GM19035 (cell line): ENCODE data around the gene PGM2.
"Not testable (repeated sequence)": the region's sequence is repeated elsewhere in the genome, so short reads cannot be mapped to it uniquely, and the experiment has no call there.

Source experiments
- ATAC-seq: cut with Tn5 transposase; IDR thresholded peaks from one replicate; pipeline ENCODE4 v1.9.1; 2021; ENCODE audit not compliant: unreplicated experiment

The PGM2 gene

DNA sequence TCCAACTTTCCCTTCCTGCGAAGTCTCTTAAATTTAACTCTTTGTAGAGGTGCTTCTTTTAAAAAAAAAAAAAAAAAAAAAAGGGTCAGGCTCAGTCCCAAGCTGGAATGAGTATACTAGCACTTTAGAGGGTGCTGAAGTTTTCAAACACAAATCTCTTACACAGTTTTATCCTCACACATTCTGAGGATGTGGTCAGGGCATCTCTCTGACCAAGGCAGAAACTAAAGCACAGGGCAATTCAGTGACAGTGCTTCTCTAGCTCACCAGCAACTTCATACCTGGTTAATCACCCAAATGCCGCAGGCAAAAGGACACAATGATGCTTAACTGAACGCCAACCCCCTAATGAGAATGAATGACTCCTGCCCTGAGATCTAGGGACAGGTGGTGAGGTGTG lies 9.8 kb upstream of the PGM2 start:
- ATAC-seq: no peak

DNA sequence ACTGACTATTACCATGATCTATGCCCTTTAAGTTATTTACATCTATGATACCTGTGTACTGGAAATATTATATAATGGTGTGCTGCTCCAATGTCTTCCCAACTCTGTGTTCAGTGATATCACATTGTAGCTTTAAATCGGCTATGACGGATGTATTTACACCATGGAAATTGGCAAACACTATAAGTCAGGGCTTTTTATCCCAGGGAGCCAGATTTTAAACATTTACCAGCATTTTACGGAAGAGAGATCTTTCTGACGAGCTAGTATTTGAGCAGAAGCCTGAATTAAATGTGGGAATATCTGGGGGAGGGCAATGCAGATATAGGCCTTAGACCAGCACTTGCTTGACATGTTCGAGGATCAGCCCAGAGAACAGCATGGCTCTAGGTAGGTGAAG lies 7.7 kb upstream of the PGM2 start:
- ATAC-seq: no peak

- not testable (repeated sequence) for ATAC-seq
Measured at GRCh38 chr4:37820458-37820857, 6.0 kb upstream of the PGM2 start.

GRCh38 chr4:37821953-37822605 lies 4.4 kb upstream of the PGM2 start:
- no peak for ATAC-seq

GRCh38 chr4:37825501-37825900 lies 985 bp upstream of the PGM2 start:
- not testable (repeated sequence) for ATAC-seq

DNA sequence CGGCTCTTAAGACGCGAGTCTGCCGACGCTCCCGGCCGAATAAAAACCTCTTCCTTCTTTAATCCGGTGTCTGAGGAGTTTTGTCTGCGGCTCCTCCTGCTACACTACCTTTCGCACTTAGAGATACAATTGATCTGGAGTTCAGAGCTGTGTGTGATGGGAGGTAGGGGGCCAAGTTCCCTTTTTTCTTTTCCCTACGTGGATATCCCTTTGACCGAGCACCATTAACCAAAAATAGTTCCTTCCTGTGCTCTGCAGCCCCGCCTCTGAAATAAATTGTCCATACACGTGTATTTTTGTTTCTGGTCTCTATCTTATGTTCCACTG lies 555 bp upstream of the PGM2 start:
- peak; percentile 2 for ATAC-seq

DNA sequence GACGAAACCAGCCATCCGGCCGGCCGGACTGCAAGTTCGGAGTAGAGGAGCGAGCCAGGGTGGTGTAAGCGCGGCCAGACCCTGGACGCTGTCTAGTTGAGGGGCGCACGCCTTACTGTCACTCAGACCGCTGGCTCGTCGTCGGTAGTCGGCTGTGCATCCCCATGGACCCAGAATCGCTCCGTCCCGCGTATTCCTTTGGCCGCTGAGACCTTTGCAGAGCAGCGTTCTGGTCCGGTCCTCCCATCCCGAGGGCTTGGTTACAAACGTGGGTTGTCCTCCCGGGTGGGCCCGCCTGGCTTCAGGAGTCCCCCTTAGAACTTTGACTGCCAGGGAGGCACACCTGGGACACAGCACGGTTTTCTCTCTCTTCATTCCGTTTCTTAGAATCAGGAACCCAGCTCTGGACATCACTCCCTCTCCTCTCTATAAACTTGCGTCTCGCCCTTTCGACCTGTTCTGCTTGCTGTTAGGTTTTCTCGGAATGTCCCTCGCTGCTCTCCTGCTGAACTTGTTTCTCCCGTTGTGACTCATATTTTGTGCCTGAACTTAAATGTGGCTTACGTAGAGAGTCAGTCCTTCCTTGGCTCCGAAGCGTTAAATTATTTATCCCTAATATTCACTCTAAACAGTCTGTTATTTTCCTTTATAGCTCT lies 672 bp downstream of the PGM2 start:
- ATAC-seq: peak; percentile 47

- ATAC-seq: no peak
Measured at GRCh38 chr4:37827802-37828321, 1.4 kb downstream of the PGM2 start.

GRCh38 chr4:37828843-37829242 lies 2.4 kb downstream of the PGM2 start:
- no peak for ATAC-seq

DNA sequence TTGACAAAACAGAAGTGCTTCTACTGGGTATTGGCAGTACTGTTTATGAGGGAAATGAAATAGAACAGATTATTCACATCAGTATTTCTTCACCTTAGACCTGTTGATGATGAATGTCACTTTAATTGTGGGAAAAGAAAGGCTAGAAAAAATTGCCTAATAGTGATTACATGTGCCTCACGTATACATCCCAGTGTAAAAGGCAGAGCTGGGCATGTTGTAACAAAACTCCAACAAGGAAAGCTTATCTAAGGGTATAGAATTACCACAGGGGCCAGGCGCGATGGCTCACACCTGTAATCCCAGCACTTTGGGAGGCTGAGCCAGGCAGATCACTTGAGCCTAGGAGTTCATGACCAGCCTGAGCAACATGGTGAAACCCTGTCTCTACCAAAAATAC lies 4.2 kb downstream of the PGM2 start:
- ATAC-seq: no peak

DNA sequence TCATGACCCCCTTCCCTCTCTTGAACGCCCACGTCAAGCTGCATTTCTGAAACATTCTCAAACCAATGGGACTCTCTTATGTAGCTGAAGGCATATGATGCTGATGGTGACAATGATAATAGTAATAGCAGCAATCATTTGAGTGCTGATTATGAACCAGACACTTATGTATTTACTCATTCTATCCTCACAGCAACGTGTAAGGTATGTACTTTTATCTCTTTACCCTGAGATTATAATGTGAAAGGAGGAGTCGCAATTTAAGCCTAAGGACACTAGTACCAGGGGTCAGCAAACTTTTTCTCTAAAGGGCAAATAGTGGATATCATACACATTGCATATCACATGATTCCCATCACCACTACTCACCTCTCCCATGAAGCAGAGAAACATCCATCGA lies 8.5 kb downstream of the PGM2 start:
- no peak for ATAC-seq

DNA sequence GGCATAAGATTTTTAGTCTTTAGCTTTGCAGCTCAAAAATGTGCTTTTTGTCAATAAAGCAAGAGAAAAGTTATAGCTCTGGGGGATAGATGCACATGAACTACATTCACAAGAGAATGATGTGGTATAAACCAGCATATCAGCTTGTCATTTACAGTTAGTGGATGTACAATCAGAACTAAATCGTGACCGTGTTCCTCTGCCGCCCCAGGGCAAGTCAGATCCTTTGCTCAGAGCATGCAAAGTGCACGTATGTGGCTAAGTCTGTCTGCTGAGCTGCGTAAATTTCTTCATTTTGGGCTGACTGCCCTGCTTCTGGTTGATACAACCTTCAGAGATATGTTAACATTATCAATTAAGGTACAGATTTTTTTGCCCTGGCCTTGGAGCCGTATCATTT lies 9.3 kb downstream of the PGM2 start:
- no peak for ATAC-seq

- no peak for ATAC-seq
Measured at GRCh38 chr4:37836274-37836673, 9.8 kb downstream of the PGM2 start.

DNA sequence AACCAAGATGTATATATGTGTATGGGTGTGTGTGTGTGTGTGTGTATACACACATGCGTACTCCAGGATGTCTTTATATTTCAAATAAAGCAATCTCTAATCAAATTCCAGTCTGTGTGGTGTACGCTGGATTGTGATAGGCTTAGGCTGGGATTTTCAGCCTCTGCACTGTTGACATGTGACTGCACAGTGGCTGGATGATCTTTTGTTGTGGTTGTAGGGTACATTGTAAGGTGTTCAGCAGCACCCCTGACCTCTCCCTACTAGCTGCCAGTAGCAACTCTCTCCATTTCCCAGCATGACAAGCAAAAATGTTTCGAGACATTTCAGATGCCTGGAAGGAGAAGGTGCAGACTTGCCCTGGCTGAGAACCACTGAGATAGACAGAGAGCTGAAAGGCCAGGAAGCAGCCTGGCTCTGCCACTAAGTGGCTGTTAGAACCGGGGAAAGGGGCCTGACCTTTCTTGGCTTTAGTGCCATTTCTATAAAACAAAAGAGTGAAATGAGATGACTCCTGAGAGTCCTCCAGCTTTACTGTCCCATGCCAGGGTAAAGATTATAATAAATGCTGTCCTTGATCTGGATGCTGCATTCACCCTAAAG lies 10.5 kb downstream of the PGM2 start:
- ATAC-seq: no peak

- no peak for ATAC-seq
Measured at GRCh38 chr4:37837446-37837845, 11.0 kb downstream of the PGM2 start.

GRCh38 chr4:37839426-37839825 lies 12.9 kb downstream of the PGM2 start:
- ATAC-seq: no peak

DNA sequence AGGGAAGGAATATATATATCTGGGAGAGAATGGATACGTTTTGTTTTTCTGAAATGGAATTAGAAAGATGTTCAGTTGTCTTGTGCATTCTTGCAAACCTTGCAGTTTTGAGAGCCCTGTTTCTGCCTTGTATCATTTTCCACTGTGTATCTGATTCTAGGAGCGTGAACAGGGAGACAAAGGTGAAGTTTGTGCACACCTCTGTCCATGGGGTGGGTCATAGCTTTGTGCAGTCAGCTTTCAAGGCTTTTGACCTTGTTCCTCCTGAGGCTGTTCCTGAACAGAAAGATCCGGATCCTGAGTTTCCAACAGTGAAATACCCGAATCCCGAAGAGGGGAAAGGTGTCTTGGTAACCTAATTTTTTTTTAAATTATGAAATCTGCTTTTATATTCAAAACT lies 17.7 kb downstream of the PGM2 start:
- ATAC-seq: no peak

- no peak for ATAC-seq
Measured at GRCh38 chr4:37845201-37845600, 18.7 kb downstream of the PGM2 start.

DNA sequence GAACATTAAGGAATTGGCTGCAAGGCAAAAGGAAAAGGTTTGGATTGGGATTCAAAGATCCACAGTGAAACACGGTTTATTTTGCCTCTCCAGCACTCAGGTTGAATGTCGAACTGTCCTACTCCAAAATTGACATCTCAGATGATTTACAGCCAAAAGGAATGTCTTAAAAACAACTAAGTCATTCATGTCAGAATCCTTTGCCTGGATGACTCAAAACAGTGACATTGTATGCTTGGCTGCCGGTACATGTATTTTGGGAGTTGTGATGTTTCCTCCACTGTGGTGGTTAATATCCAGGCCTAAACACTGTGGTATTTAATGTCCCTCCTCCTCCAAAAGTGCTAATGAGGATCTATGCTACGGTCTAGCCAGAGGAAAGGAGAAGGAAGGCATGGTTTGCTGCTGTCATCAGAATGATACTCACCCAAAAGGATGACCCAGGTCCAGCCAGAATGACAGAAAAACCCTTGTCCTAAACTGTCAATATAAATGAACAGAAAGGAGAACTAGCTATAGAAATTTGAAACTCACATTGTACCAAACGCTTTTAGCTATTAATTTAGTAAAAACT lies 20.9 kb downstream of the PGM2 start:
- no peak for ATAC-seq

DNA sequence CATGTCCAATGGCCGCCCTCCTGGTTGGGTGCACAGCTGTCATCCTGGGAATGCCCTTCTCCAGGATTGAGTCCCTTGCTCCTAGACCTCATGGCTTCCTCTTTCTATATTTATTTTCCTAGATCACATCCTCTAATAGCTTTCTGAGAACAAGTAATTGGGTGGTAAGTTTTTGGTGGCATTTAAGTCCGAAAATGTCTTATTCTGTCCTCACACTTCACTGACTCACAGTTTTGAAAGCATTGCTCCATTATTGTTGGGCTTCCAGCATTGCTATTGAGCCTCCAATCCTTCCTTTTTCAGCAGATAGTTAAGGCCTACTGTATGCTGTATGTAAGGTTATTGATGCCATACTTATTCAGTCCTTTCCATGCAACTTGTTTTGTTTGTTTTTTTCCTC lies 25.9 kb downstream of the PGM2 start:
- no peak for ATAC-seq

GRCh38 chr4:37858112-37858511 lies 31.6 kb downstream of the PGM2 start:
- no peak for ATAC-seq

DNA sequence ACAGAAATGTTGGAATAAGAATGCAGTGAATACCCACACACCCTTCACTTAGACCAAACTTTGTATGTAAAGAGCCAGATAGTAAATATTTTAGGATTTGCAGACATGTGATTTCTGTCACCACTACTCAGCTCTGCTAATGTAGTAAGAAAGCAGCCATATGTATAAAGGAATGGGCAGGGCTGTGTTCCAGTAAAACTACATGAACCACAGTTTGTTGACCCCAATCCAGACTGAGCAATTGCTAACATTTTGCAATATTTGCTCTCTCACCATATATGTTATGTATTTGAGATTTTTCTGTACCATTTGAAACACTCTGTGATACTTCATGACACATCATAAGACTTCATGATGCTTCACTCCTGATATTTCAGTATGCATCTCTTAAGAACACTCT lies 32.4 kb downstream of the PGM2 start:
- no peak for ATAC-seq
